ENCODE measurements around the gene HJURP.

DNA sequence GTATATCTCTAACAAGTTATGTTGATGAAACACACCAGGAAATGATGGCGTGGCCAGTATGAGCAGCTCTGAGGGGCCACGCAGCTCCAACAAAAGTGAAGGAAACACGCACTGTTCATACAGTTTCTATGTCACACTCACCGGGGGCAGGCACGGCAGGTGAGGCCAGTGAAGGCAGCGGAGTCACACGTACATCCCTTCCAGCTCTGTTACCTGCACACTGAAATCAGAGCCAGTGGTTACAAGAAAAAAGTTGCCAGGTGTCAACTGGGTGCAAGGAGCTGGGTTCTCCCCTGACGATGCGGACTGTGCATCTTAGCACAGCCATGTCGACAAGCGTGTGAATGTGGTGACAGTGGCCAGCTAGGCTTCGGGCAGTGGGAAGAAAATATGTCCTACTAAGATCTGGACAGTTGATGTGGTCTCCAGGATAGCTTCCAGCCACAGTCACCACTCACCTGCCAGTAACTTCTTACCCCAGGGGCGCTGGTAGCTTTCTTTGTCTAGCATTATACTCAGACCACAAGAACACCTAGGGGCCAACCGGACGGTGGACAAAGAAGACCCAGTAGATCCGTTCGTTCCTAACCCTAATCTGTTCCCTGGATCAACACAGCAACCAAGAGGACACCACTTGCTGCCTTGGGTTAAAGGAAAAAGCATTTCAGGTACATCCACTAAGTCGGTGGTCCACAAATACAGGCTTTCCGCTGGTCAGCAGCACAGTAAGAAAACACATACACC, 10.1 kb downstream of the HJURP start:
- TF ChIP-seq, protein P1, sequence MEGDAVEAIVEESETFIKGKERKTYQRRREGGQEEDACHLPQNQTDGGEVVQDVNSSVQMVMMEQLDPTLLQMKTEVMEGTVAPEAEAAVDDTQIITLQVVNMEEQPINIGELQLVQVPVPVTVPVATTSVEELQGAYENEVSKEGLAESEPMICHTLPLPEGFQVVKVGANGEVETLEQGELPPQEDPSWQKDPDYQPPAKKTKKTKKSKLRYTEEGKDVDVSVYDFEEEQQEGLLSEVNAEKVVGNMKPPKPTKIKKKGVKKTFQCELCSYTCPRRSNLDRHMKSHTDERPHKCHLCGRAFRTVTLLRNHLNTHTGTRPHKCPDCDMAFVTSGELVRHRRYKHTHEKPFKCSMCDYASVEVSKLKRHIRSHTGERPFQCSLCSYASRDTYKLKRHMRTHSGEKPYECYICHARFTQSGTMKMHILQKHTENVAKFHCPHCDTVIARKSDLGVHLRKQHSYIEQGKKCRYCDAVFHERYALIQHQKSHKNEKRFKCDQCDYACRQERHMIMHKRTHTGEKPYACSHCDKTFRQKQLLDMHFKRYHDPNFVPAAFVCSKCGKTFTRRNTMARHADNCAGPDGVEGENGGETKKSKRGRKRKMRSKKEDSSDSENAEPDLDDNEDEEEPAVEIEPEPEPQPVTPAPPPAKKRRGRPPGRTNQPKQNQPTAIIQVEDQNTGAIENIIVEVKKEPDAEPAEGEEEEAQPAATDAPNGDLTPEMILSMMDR (conservative IDR thresholded peaks at IDR 0.05 in 1 of 2, IDR thresholded peaks at IDR 0.05 in 1 of 2; ENCODE audit: extremely low read depth in 1 of 2, insufficient read depth in 1 of 2, low read depth in 1 of 2, low read length in 2 of 2) = no peak
- TF ChIP-seq EZH2 (IDR thresholded peaks at IDR 0.05; ENCODE audit: borderline replicate concordance, low read length) = no peak

All from mammary epithelial cell (primary cell).